HFFc6 (cell line): ENCODE measurements around the gene GPR150. TPM values are rescaled to one million over a fixed set of nuclear protein-coding genes. Genes with fewer than 3 reads are reported as not detected.

Experiments
- DNase-seq: peaks from one replicate; pipeline ENCODE4 v3.0.0-alpha.2; 2018
- H3K27ac Mint-ChIP-seq: 2 replicates; pipeline ENCODE4 v1.8.0; 2020; ENCODE audit warnings: mild to moderate bottlenecking, mixed read lengths
- H3K27me3 Mint-ChIP-seq: 2 replicates; pipeline ENCODE4 v1.8.0; 2021; ENCODE audit warnings: mild to moderate bottlenecking, moderate library complexity, mixed read lengths; ENCODE audit not compliant: insufficient read depth
- H3K36me3 Mint-ChIP-seq: 2 replicates; pipeline ENCODE4 v1.8.0; 2021; ENCODE audit warnings: low read depth, mixed read lengths
- H3K4me1 Mint-ChIP-seq: 2 replicates; pipeline ENCODE4 v1.8.0; 2020; ENCODE audit warnings: low read depth, mixed read lengths
- H3K4me3 Mint-ChIP-seq: 2 replicates; pipeline ENCODE4 v1.8.0; 2020; ENCODE audit warnings: mild to moderate bottlenecking, moderate library complexity, mixed read lengths
- H3K9me3 Mint-ChIP-seq: 2 replicates; pipeline ENCODE4 v1.8.0; 2020; ENCODE audit warnings: mild to moderate bottlenecking, mixed read lengths
- total RNA-seq, 6 experiments: library from RNA; stranded (reverse); fragmentation: NEBNext Ultra II Directional; extraction: Animal tissue kit (Norgen Biotek cat#: 25700); gene quantifications; 2 replicates in 1 of 6; 3 replicates in 5 of 6; pipeline ENCODE4 v1.2.3, GENCODE V29; 2021
- TF ChIP-seq, protein P1 (sequence below): fragments of 200-600 bp; sonication (generic); IDR thresholded peaks from 2 replicates; pipeline ENCODE4 v1.5.0; 2021; ENCODE audit warnings: antibody characterized with exemption, mild to moderate bottlenecking

Gene GPR150
- total RNA-seq, 6 experiments from 2014 or later, result 0.14 to 0.35 (median 0.22) TPM

DNA sequence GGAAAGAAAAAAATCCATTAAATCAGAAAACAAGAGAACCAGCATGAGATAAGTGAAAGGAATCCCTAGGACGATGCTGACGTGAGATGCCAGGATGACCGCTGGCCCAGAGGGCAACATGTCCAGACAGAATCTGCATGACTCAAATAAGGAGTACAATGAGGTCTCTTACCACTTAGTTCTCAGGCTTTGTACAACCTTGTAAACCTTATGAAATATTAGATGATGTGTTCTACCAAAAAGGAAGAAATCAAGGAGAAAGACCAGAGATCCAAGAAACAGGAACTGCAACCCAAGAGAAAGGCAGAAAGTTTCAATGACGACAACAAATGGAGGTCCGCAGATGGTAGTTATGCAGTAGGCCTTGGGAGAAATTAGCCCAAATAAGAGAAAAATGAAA lies 2.8 kb upstream of the GPR150 start:
- peaks cover 19% of the 10 kb centered on the region for H3K9me3 Mint-ChIP-seq
- H3K27ac Mint-ChIP-seq, result no peak overlapping the region

DNA sequence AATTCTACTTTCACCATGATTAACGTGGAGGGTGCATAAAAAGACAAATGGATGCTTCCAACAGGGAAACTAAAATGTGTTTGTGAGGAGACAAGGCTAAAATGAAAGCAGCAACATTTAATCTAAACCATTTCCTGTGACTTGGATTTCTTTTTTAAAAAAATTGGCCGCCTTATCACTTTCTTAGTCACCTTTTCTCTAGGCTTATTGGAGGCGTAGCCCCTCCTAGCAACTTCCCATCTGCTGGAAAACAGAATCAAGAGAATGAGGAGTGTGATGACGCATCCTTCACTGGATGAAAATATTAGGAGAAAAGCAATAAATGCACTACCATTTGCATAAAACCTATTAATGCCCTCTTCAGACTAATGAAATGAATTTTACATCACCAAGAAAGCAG lies 791 bp upstream of the GPR150 start:
- TF ChIP-seq, protein P1, sequence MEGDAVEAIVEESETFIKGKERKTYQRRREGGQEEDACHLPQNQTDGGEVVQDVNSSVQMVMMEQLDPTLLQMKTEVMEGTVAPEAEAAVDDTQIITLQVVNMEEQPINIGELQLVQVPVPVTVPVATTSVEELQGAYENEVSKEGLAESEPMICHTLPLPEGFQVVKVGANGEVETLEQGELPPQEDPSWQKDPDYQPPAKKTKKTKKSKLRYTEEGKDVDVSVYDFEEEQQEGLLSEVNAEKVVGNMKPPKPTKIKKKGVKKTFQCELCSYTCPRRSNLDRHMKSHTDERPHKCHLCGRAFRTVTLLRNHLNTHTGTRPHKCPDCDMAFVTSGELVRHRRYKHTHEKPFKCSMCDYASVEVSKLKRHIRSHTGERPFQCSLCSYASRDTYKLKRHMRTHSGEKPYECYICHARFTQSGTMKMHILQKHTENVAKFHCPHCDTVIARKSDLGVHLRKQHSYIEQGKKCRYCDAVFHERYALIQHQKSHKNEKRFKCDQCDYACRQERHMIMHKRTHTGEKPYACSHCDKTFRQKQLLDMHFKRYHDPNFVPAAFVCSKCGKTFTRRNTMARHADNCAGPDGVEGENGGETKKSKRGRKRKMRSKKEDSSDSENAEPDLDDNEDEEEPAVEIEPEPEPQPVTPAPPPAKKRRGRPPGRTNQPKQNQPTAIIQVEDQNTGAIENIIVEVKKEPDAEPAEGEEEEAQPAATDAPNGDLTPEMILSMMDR, result no peak
- Mint-ChIP-seq H3K27ac (no peak overlapping the region), H3K27me3 (peaks cover 3% of the 10 kb centered on the region), H3K4me3 (no peak overlapping the region; the same call in 1 of the 2 replicates), H3K4me1 (peaks cover 20% of the 10 kb centered on the region), H3K9me3 (peaks cover under 1% of the 10 kb centered on the region; the same call in 1 of the 2 replicates), H3K36me3 (peaks cover under 1% of the 10 kb centered on the region; the same call in 1 of the 2 replicates)
- no peak for DNase-seq

More for the DNA sequence above, 2.8 kb upstream of the GPR150 start:
- Mint-ChIP-seq H3K27me3 (peaks cover 1% of the 10 kb centered on the region; the same call in 1 of the 2 replicates), H3K4me1 (peaks cover 20% of the 10 kb centered on the region), H3K36me3 (peaks cover 15% of the 10 kb centered on the region), H3K4me3 (no peak overlapping the region)
- TF ChIP-seq, protein P1, result no peak
- DNase-seq, result no peak

DNA sequence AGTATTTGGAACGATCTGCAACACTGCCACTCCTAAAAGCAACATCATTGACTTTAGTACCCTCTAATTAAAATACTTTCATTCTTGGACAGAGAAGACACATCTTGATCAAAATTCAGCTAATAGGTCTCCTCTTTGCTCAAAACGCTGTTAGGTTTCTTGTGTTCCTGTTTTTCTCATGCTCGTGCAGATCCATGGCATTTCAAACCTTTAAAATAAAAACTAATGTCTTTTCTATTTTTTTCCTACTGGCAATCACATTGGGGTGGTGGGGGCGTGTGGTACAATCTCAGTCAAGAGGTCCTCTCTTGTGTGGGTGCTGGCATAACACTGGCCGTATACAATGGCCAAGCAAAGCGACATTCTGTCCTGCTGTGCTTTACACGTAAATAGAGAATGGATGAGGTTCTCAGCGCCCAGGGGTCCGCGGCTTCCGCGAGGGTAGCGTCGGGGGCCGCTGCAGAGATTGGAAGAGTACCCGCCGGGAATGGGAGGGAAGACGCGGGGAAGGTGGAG lies 315 bp upstream of the GPR150 start:
- Mint-ChIP-seq H3K4me1 (peaks cover 20% of the 10 kb centered on the region), H3K4me3 (peak overlapping the region; percentile 84), H3K9me3 (no peaks in the 10 kb centered on the region), H3K27ac (no peak overlapping the region), H3K36me3 (no peaks in the 10 kb centered on the region), H3K27me3 (peaks cover 7% of the 10 kb centered on the region)
- DNase-seq, result no peak
- TF ChIP-seq, protein P1, result no peak

DNA sequence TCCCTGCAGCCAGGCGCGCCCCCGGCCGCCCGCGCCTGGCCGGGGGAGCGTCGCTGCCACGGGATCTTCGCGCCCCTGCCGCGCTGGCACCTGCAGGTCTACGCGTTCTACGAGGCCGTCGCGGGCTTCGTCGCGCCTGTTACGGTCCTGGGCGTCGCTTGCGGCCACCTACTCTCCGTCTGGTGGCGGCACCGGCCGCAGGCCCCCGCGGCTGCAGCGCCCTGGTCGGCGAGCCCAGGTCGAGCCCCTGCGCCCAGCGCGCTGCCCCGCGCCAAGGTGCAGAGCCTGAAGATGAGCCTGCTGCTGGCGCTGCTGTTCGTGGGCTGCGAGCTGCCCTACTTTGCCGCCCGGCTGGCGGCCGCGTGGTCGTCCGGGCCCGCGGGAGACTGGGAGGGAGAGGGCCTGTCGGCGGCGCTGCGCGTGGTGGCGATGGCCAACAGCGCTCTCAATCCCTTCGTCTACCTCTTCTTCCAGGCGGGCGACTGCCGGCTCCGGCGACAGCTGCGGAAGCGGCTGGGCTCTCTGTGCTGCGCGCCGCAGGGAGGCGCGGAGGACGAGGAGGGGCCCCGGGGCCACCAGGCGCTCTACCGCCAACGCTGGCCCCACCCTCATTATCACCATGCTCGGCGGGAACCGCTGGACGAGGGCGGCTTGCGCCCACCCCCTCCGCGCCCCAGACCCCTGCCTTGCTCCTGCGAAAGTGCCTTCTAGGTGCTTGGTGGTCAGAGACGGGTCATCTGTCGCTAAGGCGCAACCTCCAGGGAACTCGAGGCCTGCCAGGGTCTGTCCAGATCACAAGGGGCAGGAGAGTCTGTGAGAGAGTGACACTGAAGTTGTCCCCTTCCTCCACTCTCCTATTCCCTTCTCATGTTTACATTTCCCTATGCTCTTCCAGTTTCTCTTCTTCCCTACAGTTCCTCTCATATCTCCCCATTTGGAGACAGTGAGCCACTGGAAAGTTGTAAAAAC lies 1.3 kb downstream of the GPR150 start:
- no peak overlapping the region for H3K27ac Mint-ChIP-seq
- no peak for DNase-seq
- H3K27me3 Mint-ChIP-seq, result peaks cover 7% of the 10 kb centered on the region
- peak overlapping the region; percentile 79 for H3K4me3 Mint-ChIP-seq
- H3K9me3 Mint-ChIP-seq, result no peaks in the 10 kb centered on the region
- no peaks in the 10 kb centered on the region for H3K36me3 Mint-ChIP-seq
- H3K4me1 Mint-ChIP-seq, result peaks cover 19% of the 10 kb centered on the region
- TF ChIP-seq, protein P1, result no peak; the same call in 1 of the 2 replicates

DNA sequence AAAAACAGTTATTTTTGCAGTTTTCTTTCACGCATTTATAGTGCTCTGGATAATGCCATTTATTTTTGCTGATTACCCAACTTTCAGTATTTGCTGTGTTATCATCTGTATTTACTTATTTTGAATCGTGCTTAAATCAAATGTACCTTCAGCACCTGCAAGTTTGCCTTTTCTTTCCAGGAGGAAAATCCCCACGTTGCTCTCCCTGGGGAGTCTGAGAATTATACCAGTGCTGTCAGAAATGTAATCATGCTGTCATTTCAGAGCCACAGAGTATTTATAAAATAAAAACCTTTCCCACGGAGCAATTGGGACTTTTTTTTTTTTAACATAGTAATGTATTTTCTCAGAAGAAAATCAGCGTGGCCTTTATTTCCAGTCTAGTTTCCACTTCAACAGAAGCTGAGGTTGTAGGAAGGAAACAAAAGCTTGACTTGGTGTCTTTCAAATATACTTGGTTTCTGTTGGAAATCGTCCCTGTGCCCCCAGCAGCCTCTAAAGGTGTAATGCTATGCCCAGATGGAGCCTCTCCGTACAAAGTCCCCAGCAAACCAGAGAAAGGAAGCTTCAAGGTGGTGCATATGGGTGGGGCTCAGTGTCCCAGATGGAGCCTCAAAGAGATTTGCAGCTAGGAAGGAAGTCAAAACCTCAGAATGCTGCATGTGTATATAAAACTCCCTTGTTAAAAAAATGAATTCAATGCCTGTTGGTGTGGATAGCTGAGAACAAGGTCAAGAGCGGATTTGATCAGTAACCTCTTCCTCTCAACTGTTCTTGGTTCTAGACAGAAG lies 2.1 kb downstream of the GPR150 start:
- no peak for DNase-seq
- H3K27me3 Mint-ChIP-seq, result peaks cover 7% of the 10 kb centered on the region
- H3K36me3 Mint-ChIP-seq, result no peaks in the 10 kb centered on the region
- H3K9me3 Mint-ChIP-seq, result no peaks in the 10 kb centered on the region
- peak overlapping the region; percentile 79 for H3K4me3 Mint-ChIP-seq
- no peak overlapping the region for H3K27ac Mint-ChIP-seq
- TF ChIP-seq, protein P1, result no peak
- H3K4me1 Mint-ChIP-seq, result peaks cover 17% of the 10 kb centered on the region
